Measurements from ENCODE around the gene SSRP1. TPM values are rescaled to one million over a fixed set of nuclear protein-coding genes. Genes with fewer than 3 reads are reported as not detected.

The SSRP1 gene
- total RNA-seq, 1 donor from 2014 or later, result 186 TPM

GRCh38 chr11:57290288-57290687 lies 45.4 kb downstream of the SSRP1 start:
- Histone ChIP-seq H3K4me1 (peaks cover 21% of the 10 kb centered on the region), H3K4me3 (no peak overlapping the region), H3K79me2 (ENCODE audit: low read depth) (no peaks in the 10 kb centered on the region), H3K27ac (no peak overlapping the region), H3K9me3 (ENCODE audit: low read depth) (no peaks in the 10 kb centered on the region), H3K36me3 (no peaks in the 10 kb centered on the region), H3K9ac (no peak overlapping the region), H2AFZ (replicated peaks) (no peak overlapping the region), H3F3A (ENCODE audit: low read depth) (peaks cover 11% of the 10 kb centered on the region), H3K4me2 (no peak overlapping the region), H4K20me1 (ENCODE audit: low read depth) (no peaks in the 10 kb centered on the region), H3K27me3 (no peaks in the 10 kb centered on the region)
- H3K9me3 Mint-ChIP-seq, result no peaks in the 10 kb centered on the region
- no peak for DNase-seq (ENCODE audit: low spot score)
- H3K4me1 Mint-ChIP-seq, result peaks cover 35% of the 10 kb centered on the region
- no peak overlapping the region for H3K27ac Mint-ChIP-seq
- TF ChIP-seq CTCF (IDR thresholded peaks at IDR 0.05) (no peak), EZH2phosphoT487 (IDR thresholded peaks at IDR 0.05) (no peak), EZH2 (IDR thresholded peaks at IDR 0.05) (no peak)
- no peak overlapping the region for H3K4me3 Mint-ChIP-seq
- H3K36me3 Mint-ChIP-seq, result no peaks in the 10 kb centered on the region
- peaks cover 4% of the 10 kb centered on the region for H3K27me3 Mint-ChIP-seq (ENCODE audit: insufficient read depth, low read depth)

GRCh38 chr11:57288771-57289579 lies 46.7 kb downstream of the SSRP1 start:
- Histone ChIP-seq H3K27me3 (no peaks in the 10 kb centered on the region), H2AFZ (replicated peaks) (peak overlapping the region; percentile 40), H4K20me1 (ENCODE audit: low read depth) (no peaks in the 10 kb centered on the region), H3K9ac (no peak overlapping the region), H3K4me2 (peak overlapping the region; percentile 56), H3K4me3 (no peak overlapping the region), H3K4me1 (peaks cover 15% of the 10 kb centered on the region), H3K27ac (no peak overlapping the region), H3K79me2 (ENCODE audit: low read depth) (no peaks in the 10 kb centered on the region), H3K9me3 (ENCODE audit: low read depth) (no peaks in the 10 kb centered on the region), H3F3A (ENCODE audit: low read depth) (peaks cover 11% of the 10 kb centered on the region), H3K36me3 (no peaks in the 10 kb centered on the region)
- H3K9me3 Mint-ChIP-seq, result no peaks in the 10 kb centered on the region
- TF ChIP-seq EZH2 (IDR thresholded peaks at IDR 0.05) (no peak), CTCF (IDR thresholded peaks at IDR 0.05) (no peak), EZH2phosphoT487 (IDR thresholded peaks at IDR 0.05) (no peak)
- peak overlapping the region; percentile 98 for H3K27ac Mint-ChIP-seq
- H3K27me3 Mint-ChIP-seq (ENCODE audit: insufficient read depth, low read depth), result peaks cover 4% of the 10 kb centered on the region
- H3K36me3 Mint-ChIP-seq, result no peaks in the 10 kb centered on the region
- DNase-seq (ENCODE audit: low spot score), result peak; percentile 74
- no peak overlapping the region for H3K4me3 Mint-ChIP-seq
- peaks cover 40% of the 10 kb centered on the region for H3K4me1 Mint-ChIP-seq

- peaks cover 11% of the 10 kb centered on the region for H3F3A ChIP-seq (ENCODE audit: low read depth)
- no peak overlapping the region for H3K27ac ChIP-seq
- no peaks in the 10 kb centered on the region for H3K9me3 ChIP-seq (ENCODE audit: low read depth)
- H3K4me2 ChIP-seq, result no peak overlapping the region
- Mint-ChIP-seq H3K27me3 (ENCODE audit: insufficient read depth, low read depth) (peaks cover 4% of the 10 kb centered on the region), H3K36me3 (no peaks in the 10 kb centered on the region), H3K4me1 (peaks cover 42% of the 10 kb centered on the region), H3K27ac (peak overlapping the region; percentile 31), H3K4me3 (no peak overlapping the region), H3K9me3 (no peaks in the 10 kb centered on the region)
- H3K4me3 ChIP-seq, result no peak overlapping the region
- no peak overlapping the region for H2AFZ ChIP-seq (replicated peaks)
- no peak overlapping the region for H3K9ac ChIP-seq
- H3K79me2 ChIP-seq (ENCODE audit: low read depth), result no peaks in the 10 kb centered on the region
- no peaks in the 10 kb centered on the region for H3K36me3 ChIP-seq
- no peak for TF ChIP-seq EZH2phosphoT487 (IDR thresholded peaks at IDR 0.05)
- TF ChIP-seq CTCF (IDR thresholded peaks at IDR 0.05), result no peak
- no peak for TF ChIP-seq EZH2 (IDR thresholded peaks at IDR 0.05)
- no peak for DNase-seq (ENCODE audit: low spot score)
- peaks cover 22% of the 10 kb centered on the region for H3K4me1 ChIP-seq
- no peaks in the 10 kb centered on the region for H3K27me3 ChIP-seq
- H4K20me1 ChIP-seq (ENCODE audit: low read depth), result no peaks in the 10 kb centered on the region
Measured at GRCh38 chr11:57287884-57288283, 47.8 kb downstream of the SSRP1 start.
